Urothelium cell line (cell line): Measurements from ENCODE around the gene ZCCHC14.

Source experiments
- DNase-seq: peaks from one replicate; pipeline ENCODE4 v3.0.0; 2011; ENCODE audit warnings: low spot score, mixed read lengths
- FAIRE-seq: peaks from 2 replicates; lab custom pipeline; 2011; peaks lifted over from hg19 to GRCh38; lab: Jason Lieb, UNC

Gene ZCCHC14

GRCh38 chr16:87492721-87493607 is at the start of gene ZCCHC14:
TSS of gene ZCCHC14 (minus strand) at chr16:87493024. CDS start at chr16:87492238, 786 bp downstream.
- FAIRE-seq (no peak), DNase-seq (peak; percentile 99)

GRCh38 chr16:87541872-87542234 is 49.0 kb upstream of the ZCCHC14 start:
- DNase-seq (no peak), FAIRE-seq (no peak)

GRCh38 chr16:87541147-87541871 is 48.5 kb upstream of the ZCCHC14 start:
- FAIRE-seq: no peak
- no peak for DNase-seq

GRCh38 chr16:87540897-87541146 is 48.0 kb upstream of the ZCCHC14 start:
- DNase-seq (no peak), FAIRE-seq (no peak)

GRCh38 chr16:87540072-87540896 is 47.5 kb upstream of the ZCCHC14 start:
- FAIRE-seq: no peak
- no peak for DNase-seq

GRCh38 chr16:87539113-87539512 is 46.3 kb upstream of the ZCCHC14 start:
- DNase-seq: no peak
- no peak for FAIRE-seq

- DNase-seq (no peak), FAIRE-seq (no peak)
Observed at GRCh38 chr16:87538594-87538993, 45.8 kb upstream of the ZCCHC14 start.

- DNase-seq (no peak), FAIRE-seq (no peak)
Observed at GRCh38 chr16:87538160-87538559, 45.3 kb upstream of the ZCCHC14 start.

- FAIRE-seq (no peak), DNase-seq (no peak)
Observed at GRCh38 chr16:87536795-87537142, 43.9 kb upstream of the ZCCHC14 start.

GRCh38 chr16:87535855-87536794 is 43.3 kb upstream of the ZCCHC14 start:
- FAIRE-seq (no peak), DNase-seq (no peak)

GRCh38 chr16:87535457-87535854 is 42.6 kb upstream of the ZCCHC14 start:
- no peak for FAIRE-seq

GRCh38 chr16:87534751-87535150 is 41.9 kb upstream of the ZCCHC14 start:
- DNase-seq (no peak), FAIRE-seq (no peak)

More at GRCh38 chr16:87535457-87535854, 42.6 kb upstream of the ZCCHC14 start:
- DNase-seq: no peak

GRCh38 chr16:87534030-87534653 is 41.3 kb upstream of the ZCCHC14 start:
- FAIRE-seq: no peak
- no peak for DNase-seq

GRCh38 chr16:87533061-87533460 is 40.2 kb upstream of the ZCCHC14 start:
- no peak for DNase-seq
- no peak for FAIRE-seq

GRCh38 chr16:87531418-87531817 is 38.6 kb upstream of the ZCCHC14 start:
- DNase-seq: no peak
- FAIRE-seq: no peak

GRCh38 chr16:87528690-87529579 is 36.1 kb upstream of the ZCCHC14 start:
- no peak for FAIRE-seq
- no peak for DNase-seq

- DNase-seq: no peak
- no peak for FAIRE-seq
Observed at GRCh38 chr16:87527055-87527724, 34.4 kb upstream of the ZCCHC14 start.

GRCh38 chr16:87526238-87526947 is 33.6 kb upstream of the ZCCHC14 start:
- FAIRE-seq (no peak), DNase-seq (no peak)
